HG03039 (cell line): ENCODE data around the gene RBM20.
A peak's percentile ranks its signal among the peaks of the same experiment; 100 is the strongest.
"Not testable (repeated sequence)": the region's sequence is repeated elsewhere in the genome, so short reads cannot be mapped to it uniquely, and the experiment has no call there.

ENCODE experiments used
- ATAC-seq: cut with Tn5 transposase; IDR thresholded peaks from one replicate; pipeline ENCODE4 v1.9.1; 2021; ENCODE audit warnings: mild to moderate bottlenecking, moderate library complexity; ENCODE audit not compliant: unreplicated experiment

Gene RBM20

DNA sequence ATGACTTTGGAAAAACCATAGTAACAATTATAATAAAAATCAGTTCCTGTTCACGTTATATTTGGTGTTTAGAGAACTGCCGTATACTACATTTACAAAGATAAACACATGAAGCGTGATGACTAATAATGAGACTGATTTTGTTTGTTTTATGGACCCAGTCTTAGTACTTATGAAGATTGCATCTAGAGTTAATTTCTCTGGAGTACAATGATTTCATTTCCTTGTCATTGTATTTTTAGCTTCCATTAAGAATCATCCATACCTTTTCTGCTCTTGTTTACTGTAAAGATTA is 2.9 kb downstream of the RBM20 start:
- ATAC-seq, result no peak

DNA sequence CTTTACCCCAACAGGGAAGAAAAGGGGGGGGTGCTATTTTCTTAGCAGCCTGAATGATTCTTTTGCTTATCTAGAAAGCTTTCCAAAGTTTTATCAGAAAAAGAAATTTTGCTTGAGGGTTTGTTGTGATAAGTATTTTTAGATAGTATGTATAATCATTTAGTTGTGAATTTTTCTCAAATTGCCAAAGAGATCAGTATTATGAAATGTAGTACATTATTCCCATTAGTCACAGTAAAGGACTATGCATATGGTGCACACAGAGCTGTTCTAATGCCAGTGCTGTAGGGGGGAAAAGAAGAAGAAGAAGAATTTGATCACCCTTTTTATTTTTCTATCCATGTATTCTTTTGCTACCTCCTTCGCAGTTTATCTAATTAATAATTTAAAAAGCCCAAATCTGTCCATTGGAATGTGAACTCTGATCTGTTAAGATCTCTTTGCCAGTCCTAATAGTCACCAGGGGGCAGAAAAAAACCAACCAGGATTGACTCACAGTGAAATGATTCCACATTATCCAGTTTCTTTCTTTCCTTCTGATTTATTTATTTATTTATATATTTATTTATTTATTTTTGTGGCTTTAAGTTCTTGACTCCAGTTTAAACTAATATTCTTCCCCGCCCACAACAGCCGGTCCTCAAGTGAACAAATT is 4.7 kb downstream of the RBM20 start:
- ATAC-seq, result no peak

DNA sequence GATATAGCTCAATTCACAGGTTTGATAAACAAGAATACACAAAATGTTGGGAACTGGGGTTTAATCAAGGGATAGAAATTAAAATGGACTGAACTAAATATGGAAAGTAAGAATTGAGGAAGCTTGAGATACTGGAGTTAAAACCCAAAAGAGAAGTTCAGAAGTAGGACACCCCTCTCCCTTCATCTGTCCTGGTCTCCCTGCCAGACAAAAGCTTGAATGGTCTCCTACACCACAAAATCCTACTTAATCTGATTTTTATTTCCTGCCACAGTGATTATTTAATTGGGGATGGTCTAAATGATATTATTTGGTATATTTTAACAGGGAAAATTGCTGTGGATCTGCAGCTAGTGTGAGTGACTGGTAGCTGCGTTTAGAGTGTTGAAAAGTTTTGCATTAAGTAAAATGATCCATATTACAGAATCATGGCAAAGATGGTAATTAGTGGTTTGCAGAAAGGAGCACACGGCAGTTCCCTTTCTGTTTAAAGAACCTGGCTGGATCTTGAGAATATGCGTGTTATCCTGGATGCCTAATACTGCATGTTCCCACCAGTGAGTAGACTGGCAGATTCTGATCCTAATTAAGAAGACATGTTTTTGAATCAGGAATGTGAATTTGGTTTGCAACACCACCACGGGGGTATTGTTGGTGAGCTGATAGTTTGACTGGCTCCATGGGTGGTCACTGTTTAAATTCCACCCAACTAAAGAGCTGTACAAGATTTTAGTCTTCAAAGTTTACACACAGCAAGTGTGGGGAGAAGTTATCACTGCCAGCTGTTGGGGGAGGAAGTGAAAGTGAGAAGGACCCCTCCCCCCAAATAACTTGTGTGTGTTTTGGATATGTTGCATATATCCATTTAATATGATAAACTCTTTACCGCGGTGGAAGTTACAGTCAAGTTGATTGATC is 5.5 kb downstream of the RBM20 start:
- no peak for ATAC-seq

DNA sequence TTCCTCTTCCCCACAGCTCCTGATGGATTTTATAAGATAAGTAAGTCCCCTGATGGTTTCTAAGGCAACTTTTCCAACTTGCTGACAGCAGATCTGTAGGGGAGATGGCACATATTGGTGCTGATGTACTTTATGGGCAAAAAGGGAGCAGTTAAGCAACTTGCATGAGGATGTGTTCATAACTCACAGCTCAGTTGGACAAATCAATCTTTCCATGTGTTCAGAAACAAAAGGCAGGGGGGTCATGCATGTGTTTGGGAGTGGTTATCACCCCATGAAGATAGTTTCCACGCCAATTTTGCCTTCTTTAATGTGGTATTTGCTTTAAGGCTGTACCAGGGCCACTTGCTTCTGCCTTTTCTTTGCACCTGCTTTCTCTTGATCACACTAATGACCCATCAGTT is 6.1 kb downstream of the RBM20 start:
- no peak for ATAC-seq

DNA sequence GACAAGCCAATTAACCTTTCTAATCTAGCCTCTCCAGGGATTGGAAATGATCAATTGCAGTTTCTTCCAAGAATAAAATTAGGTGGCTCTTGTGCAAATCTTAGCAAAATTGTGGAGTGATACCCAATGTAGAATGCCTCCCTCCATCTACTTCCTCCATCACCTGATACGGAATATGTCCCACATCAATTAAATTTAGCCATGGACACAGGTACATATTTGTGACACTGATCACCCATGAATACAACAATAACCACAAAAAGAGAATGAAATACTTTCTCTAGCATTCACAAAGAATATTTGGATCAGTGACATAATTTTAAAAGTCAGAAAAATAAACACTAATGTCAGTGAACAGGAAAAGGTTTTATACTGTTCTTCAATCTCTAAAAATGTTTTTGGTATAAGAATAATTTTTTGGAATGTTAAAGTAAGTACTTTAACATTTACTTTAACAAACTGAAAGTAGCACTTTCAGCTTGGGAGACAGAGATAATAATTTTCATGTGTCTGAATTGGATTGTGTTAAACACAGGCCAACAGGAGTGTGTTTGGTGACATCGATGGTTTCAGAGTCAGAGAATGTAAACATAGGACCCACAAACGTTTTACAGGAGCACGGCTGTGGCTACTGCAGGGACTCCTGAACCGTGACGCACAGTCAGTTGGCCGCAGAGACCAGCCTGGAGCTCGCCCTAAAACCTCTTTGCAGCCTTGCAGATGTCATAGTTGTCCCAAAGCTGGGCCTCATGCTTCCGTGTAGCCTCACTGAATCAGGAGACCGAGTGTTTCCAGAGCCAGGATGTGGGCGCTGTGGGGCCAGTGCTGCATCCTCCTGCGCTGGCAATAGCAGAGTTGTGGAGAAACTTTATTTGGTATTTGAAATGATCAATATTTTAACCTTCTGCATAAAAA is 7.2 kb downstream of the RBM20 start:
- peak; percentile 70 for ATAC-seq

DNA sequence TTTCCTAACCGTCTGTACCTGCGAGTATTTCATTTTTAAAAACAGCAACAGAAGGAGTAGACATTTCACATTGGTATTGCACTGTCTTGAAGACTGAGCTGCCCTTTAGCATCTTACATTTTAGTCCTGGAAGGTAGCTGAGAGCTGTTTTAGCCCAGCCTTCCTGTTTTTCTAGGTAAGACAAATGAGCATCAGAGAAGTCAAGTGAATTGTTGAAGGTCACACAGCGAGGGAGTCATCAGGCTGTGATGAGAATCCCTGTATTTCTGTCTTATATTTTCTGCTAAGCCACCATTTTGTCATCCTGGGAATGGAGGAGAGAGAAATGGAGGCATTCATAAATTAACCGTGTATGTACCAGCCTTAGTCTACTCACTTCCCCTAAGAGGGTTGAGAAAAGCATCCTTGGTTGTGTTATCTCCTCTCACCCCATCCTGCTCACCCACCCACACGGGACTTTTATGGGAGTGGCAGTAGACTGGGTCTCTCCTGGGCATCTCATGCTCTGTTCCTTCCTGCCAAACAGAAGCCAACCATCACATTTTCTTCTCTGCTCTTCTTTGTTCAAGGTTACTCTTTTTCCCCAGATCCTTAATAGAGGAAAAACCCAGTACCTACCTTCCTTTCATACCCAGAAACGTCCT is 8.5 kb downstream of the RBM20 start:
- ATAC-seq, result no peak

DNA sequence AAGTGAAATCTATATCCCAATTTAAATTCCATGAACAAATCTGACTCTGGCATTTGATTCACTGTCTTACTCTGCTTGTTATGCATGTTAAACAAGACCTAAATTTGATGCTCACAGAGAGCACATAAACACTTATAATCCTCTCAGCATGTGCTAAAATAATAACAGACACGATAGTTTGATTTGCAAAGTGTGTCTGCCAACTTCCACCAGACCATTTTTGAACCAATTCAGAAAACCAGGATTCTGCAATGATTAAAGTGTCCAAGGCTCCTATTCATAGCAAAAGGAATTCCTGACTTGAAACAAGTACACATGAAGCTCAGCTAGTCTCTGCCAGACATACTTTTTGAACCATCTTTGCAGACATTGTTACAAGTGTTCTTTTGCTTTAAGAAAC is 11.2 kb downstream of the RBM20 start:
- ATAC-seq, result no peak

DNA sequence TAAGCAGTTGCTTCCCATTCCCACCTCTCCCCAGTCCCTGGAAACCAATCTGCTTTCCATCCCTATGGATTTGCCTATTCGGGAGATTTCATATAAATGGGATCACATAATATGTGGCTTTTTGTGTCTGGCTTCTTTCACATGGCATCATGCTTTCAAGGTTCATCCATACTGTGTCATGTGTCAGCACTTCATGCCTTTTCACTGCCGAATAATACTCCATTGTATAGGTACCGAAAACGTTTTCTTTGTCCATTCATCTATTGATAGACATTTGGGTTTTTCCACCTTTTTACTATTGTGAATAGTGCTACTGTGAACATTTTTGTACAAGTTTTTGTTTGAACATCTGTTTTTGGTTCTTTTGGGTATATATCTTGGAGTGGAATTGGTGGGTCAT is 12.5 kb downstream of the RBM20 start:
- ATAC-seq, result no peak

DNA sequence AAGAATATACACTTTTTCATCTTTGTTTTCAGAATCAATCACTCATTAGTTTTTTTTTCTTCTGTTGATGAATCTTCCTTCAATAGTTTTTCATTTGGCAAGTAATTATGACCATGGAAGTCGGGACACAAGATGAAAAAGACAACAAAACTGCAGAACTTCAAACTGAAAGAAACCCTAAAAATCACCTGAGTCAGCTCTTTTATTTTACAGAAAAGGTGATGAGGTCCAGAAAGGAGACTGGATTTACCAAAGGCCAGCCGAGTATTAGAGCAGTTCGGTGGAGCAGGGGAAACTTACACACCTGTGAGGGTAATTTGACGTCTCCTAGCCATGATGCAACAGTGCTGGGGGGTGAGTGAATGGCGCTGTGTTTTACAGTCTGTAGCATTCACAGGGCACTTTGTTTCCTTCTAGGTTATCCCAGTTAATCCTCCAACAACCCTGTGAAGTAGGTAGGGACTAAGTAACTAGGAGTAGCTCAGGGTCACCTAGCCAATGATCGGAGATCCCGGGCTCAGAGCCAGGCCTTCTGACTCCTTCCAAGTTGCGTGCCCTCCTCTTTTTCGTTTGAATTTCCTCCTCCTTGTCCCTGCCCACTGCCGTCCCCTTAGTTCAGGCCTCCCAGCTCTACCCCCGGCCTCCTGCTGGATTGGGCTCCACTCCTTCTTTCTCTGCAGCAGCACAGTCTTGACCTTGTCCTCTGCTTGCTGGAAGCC is 14.0 kb downstream of the RBM20 start:
- no peak for ATAC-seq

DNA sequence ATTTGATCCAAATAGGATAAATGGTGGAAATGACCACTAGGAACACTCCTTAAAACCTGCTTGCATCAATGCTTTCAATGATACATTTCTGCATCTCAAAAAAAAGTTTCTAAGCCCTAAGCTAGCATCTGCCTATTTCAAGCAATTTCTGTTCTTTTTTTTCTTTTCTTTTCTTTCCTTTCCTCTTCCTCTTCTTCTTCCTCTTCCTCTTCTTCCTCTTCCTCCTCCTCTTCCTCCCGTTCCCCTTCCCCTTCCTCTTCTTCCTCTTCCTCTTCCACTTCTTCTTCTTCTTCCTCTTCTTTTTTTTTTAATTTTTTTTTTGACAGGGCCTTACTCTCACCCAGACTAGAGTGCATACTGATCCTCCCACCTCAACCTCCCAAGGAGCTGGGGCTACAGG is 15.4 kb downstream of the RBM20 start:
- ATAC-seq, result no peak

DNA sequence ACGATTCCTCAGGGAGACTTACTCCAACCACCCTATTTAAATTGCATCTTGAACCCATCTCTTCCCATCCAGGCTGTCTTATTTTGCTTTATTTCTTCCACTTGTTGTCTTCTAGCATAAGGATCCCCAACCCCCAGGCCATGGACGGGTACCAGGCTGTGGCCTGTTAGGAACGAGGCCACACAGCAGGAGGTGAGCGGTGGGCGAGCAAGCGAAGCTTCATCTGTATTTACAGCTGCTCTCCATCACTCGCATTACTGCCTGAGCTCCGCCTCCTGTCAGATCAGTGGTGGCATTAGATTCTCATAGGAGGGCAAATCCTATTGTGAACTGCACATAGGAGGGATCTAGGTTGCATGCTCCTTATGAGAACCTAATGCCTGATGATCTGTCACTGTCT is 16.2 kb downstream of the RBM20 start:
- ATAC-seq, result not testable (repeated sequence)

DNA sequence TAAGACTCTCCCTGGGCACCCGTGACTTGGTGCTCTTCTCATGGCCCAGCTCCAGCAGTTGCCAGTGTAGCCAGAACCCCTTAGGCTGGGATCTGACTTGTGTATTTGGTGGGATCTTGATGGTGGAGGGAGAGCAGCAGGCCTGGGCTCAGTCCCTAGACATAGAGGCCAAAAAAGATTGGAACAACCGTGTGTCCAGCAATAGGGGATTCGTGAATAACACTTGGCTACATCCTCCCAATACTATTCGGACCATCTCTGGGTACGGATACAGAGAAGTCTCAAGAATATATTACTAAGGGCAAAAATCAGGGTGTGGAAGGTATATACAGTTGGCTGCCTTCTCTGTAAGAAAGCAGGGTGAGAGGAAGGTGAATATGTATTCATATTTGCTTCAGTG is 17.2 kb downstream of the RBM20 start:
- no peak for ATAC-seq

DNA sequence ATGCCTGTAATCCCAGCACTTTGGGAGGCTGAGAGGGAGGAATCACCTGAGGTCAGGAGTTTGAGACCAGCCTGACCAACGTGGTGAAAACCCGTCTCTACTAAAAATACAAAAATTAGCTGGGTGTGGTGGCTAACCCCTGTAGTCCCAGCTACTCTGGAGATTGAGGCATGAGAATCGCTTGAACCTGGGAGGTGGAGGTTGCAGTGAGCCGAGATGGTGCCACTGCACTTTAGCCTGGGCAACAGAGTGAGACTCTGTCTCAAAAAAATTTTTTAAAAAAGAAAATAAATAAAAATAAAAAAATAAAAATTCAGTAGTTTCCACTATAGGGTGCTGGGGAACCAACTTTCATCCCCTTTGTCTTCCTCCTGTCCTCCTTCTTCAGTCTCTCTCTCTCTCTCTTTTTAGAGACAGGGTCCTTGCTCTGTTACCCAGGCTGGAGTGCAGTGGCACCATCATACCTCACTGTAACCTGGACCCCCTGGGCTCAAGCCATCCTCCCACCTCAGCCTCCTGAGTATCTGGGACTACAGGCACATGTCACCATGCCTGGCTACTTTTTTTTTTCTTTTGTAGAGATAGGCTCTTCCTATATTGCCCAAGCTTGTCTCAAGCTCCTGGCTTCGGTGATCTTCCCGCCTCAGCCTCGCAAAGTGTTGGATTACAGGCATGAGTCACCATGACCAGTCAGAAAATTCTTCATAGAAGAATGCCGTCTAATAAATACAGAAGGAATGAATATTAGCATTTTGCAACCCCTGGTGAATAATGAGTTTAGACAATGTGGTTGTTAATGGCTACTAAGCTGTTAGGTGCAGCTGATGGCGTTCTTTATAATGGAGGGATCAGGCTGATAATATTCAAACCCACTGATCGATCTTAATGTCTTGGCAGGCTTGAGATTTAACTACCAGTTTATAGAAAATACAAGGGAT is 20.6 kb downstream of the RBM20 start:
- no peak for ATAC-seq

DNA sequence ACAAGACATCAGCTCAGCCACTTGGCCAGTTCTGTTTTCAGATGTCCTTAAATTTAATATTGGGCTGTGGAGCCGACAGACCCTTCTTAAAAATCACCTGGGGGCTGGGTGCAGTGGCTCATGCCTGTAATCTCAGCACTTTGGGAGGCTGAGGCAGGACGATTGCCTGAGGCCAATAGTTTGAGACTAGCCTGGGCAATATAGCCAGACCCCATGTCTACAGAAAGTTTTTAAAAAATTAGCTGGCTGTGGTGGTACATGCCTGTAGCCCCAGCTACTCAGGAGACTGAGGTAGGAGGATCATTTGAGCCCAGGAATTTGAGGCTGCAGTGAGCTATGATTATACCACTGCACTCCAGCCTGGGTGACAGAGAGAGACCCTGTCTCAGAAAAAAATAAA is 22.1 kb downstream of the RBM20 start:
- not testable (repeated sequence) for ATAC-seq

DNA sequence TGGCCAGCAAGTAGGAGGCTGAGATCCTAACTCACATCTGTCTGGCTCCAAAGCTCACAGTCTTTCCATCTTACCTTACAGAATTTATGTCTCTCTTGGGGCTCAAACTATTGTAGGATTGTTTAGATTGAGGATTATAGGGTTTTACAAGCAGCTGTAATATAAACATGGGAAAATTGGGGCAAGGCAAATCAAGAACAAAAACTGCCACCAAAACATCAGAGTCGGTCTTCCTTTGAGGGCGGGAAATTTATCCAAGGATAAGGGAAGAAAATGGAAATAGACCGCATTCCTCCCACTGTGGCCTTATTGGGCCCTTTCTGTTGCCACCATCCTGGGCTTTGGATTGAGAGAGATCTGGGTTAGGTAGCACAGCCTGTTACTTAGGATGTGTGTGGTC is 22.5 kb downstream of the RBM20 start:
- ATAC-seq, result no peak

DNA sequence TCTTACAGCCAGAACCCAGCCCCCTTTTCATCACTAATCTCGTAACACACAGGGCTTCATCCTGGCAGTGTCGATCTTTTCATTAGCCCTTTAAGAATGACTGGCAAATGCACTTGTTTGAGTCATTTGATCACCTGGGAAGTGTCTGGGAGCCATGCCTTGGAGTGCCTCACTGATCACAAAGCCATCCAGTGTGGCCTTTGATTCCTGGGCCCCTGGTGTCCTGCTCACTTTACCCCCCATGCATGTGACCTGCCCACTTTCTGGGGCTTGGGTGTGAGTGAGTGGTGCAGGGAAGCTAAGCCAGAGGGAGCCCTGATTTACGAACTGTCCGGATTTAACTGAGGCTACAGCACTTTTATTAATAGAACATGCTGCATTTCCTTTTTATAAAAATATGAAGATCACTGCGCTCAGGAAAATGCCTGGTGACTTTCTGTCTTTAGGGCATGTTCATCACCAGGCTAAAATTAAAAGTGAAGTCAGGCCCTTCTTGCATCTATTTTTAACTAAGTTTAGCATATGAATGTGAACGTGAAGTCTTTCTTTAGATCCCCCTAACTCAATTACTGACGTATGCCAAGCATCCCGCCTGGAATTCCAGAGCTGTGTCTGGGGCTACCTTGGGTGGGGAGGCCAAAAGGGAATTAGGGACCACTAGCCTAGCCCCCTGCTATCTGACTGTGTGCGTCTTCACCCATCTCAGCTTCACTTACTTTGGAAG is 23.6 kb downstream of the RBM20 start:
- ATAC-seq, result no peak

DNA sequence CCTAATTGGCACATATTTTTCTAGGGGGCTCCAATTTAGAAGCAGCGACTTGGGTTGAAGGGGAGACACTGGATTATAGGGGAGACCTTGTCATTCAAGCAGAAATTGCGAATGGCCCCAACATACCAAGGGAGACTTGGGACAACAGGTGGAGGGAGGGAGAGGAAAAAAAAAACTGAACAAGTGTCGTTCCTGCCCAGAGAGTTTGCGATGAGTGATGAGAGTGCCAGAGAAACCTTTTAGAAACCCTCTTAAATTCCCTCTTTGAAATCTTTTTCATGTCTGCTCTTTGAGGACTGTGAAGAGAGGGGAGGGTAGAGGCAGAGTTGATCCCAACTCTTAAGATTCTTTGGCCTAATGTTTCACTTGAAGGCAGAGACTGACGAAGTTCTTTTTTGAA is 24.3 kb downstream of the RBM20 start:
- no peak for ATAC-seq

DNA sequence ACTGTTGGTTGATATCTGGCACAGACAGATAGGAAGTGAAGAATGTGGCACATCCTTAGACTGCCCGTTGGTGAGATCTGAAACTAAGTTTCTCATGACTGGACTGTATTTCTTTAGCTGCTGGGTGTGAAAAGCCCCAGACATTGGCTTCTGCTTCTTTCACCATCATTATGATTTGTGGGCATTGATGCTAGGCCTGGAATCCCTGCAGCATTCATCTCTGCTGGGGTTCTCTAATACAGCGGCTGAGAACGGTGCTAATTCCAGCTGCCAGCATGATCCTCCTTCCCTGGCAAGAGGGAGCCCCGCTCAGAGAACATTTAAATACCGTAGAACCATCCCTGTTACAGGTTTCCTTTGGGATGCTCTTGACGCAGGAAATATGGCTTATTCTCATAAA is 26.2 kb downstream of the RBM20 start:
- no peak for ATAC-seq
